Endodermal cell (in vitro differentiated cells): ENCODE measurements around the gene OR6B3. TPM values are rescaled to one million over a fixed set of nuclear protein-coding genes. Genes with fewer than 3 reads are reported as not detected.

Experiments used
- DNase-seq: peaks from one replicate; pipeline ENCODE4 v3.0.0-alpha.2; 2017
- H3K27ac ChIP-seq: 2 replicates; pipeline ENCODE4 v1.5.1; 2013; ENCODE audit warnings: mild to moderate bottlenecking, low read depth, low read length, moderate library complexity
- H3K27me3 ChIP-seq: 2 replicates; pipeline ENCODE4 v1.6.1; 2013; ENCODE audit warnings: mild to moderate bottlenecking, low read length, moderate library complexity; ENCODE audit not compliant: insufficient read depth, control insufficient read depth, poor library complexity, severe bottlenecking
- H3K36me3 ChIP-seq: 2 replicates; pipeline ENCODE4 v1.7.0; 2013; ENCODE audit warnings: mild to moderate bottlenecking, low read length, moderate library complexity; ENCODE audit not compliant: control insufficient read depth, insufficient read depth
- H3K4me1 ChIP-seq: one replicate; pipeline ENCODE4 v1.7.0; 2013; ENCODE audit warnings: low read length; ENCODE audit not compliant: control insufficient read depth, insufficient read depth
- H3K4me3 ChIP-seq: 2 replicates; pipeline ENCODE4 v1.5.1; 2013; ENCODE audit warnings: mild to moderate bottlenecking, low read length, moderate library complexity
- H3K9ac ChIP-seq: 2 replicates; pipeline ENCODE4 v1.6.1; 2013; ENCODE audit warnings: mild to moderate bottlenecking, low read length, moderate library complexity; ENCODE audit not compliant: poor library complexity, severe bottlenecking; ENCODE audit errors: extremely low read depth
- H3K9me3 ChIP-seq: 2 replicates; pipeline ENCODE4 v1.6.1; 2013; ENCODE audit warnings: mild to moderate bottlenecking, low read length, moderate library complexity; ENCODE audit not compliant: control insufficient read depth
- H3K27ac Mint-ChIP-seq: 2 replicates; pipeline ENCODE4 v1.8.0; 2020; ENCODE audit warnings: mixed read lengths
- H3K27me3 Mint-ChIP-seq: 2 replicates; pipeline ENCODE4 v1.8.0; 2021; ENCODE audit warnings: mild to moderate bottlenecking, mixed read lengths; ENCODE audit not compliant: insufficient read depth
- H3K36me3 Mint-ChIP-seq: 2 replicates; pipeline ENCODE4 v1.8.0; 2020; ENCODE audit warnings: low read depth, mixed read lengths
- H3K4me1 Mint-ChIP-seq: 2 replicates; pipeline ENCODE4 v1.8.0; 2020; ENCODE audit warnings: mixed read lengths
- H3K4me3 Mint-ChIP-seq: 2 replicates; pipeline ENCODE4 v1.8.0; 2020; ENCODE audit warnings: mild to moderate bottlenecking, moderate library complexity, mixed read lengths
- H3K9me3 Mint-ChIP-seq: 2 replicates; pipeline ENCODE4 v1.8.0; 2020; ENCODE audit warnings: mild to moderate bottlenecking, mixed read lengths
- WGBS, 2 experiments: methylation state at CpG; one replicate each; pipeline versions ENCODE4 v1.1.5 to v1.1.7; 2013; ENCODE audit warnings: missing lambda C conversion rate in 2 of 2, mixed read lengths in 1 of 2; ENCODE audit not compliant: insufficient coverage in 1 of 2, insufficient read length in 1 of 2; 5-methylcytosine and 5-hydroxymethylcytosine counted together
- total RNA-seq, 2 donors: library from RNA; stranded (reverse); fragmentation: NEBNext Ultra II Directional in 1 of 2; extraction: Animal tissue kit (Norgen Biotek cat#: 25700) in 1 of 2; gene quantifications; 2 replicates in 1 of 2; 3 replicates in 1 of 2; pipeline ENCODE4 v1.2.1, GENCODE V29; 2021
- TF ChIP-seq, protein P1 (sequence below): fragments of 200-600 bp; sonication (generic); conservative IDR thresholded peaks from 2 replicates; pipeline ENCODE4 v1.5.0; 2021; ENCODE audit warnings: antibody characterized with exemption, mild to moderate bottlenecking

The OR6B3 gene
- total RNA-seq, 2 donors from 2014 or later, result not detected

DNA sequence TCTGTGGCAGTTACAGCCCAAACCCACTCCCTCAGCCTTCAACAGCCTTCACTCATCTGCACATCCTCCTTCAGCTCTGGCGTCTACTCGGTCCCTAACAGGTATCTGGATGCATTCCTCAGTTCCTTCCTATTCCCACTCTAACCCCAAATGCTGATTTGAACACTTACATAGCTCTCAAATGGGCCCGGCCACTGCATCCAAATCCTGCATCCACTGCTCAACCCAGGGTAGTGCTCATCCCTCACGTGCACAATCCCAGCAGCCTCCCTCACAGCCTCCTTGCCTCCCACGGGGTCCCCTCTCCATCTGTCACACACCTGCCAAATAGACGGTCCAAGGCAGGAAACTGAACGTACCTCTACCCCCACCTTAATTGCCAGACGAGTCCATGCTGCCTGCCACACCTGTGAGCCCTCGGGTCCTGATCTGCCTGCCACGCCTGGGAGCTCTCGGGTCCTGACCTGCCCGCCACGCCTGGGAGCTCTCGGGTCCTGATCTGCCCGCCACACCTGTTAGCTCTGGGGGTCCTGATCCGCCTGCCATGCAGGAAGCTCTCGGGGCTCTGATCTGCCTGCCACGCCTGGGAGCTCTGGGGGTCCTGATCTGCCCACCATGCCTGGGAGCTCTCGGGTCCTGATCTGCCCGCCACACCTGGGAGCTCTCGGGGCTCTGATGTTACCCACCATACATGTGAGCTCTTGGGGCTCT is 9.9 kb downstream of the OR6B3 start:
- no peak for DNase-seq
- Mint-ChIP-seq H3K4me3 (no peak overlapping the region), H3K27ac (no peak overlapping the region), H3K36me3 (no peaks in the 10 kb centered on the region), H3K4me1 (no peaks in the 10 kb centered on the region), H3K27me3 (peaks cover 18% of the 10 kb centered on the region), H3K9me3 (no peaks in the 10 kb centered on the region)
- Histone ChIP-seq H3K9me3 (no peaks in the 10 kb centered on the region), H3K4me1 (no peaks in the 10 kb centered on the region), H3K9ac (no peak overlapping the region), H3K36me3 (no peaks in the 10 kb centered on the region), H3K27me3 (peaks cover 32% of the 10 kb centered on the region), H3K4me3 (no peak overlapping the region), H3K27ac (no peak overlapping the region)
- 83 to 90% methylated on average over 9 to 21 of the region's 21 CpGs for WGBS, 2 experiments
- TF ChIP-seq, protein P1, sequence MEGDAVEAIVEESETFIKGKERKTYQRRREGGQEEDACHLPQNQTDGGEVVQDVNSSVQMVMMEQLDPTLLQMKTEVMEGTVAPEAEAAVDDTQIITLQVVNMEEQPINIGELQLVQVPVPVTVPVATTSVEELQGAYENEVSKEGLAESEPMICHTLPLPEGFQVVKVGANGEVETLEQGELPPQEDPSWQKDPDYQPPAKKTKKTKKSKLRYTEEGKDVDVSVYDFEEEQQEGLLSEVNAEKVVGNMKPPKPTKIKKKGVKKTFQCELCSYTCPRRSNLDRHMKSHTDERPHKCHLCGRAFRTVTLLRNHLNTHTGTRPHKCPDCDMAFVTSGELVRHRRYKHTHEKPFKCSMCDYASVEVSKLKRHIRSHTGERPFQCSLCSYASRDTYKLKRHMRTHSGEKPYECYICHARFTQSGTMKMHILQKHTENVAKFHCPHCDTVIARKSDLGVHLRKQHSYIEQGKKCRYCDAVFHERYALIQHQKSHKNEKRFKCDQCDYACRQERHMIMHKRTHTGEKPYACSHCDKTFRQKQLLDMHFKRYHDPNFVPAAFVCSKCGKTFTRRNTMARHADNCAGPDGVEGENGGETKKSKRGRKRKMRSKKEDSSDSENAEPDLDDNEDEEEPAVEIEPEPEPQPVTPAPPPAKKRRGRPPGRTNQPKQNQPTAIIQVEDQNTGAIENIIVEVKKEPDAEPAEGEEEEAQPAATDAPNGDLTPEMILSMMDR, result no peak

GRCh38 chr2:240042740-240043139 is 10.6 kb downstream of the OR6B3 start:
- peaks cover 34% of the 10 kb centered on the region for H3K27me3 ChIP-seq
- H3K9ac ChIP-seq, result no peak overlapping the region
- no peaks in the 10 kb centered on the region for H3K4me1 ChIP-seq
- no peak for DNase-seq
- Mint-ChIP-seq H3K27ac (no peak overlapping the region), H3K4me1 (no peaks in the 10 kb centered on the region), H3K4me3 (no peak overlapping the region), H3K9me3 (no peaks in the 10 kb centered on the region), H3K27me3 (peaks cover 15% of the 10 kb centered on the region), H3K36me3 (no peaks in the 10 kb centered on the region)
- 87 to 90% methylated on average over 8 to 11 of the region's 11 CpGs for WGBS, 2 experiments
- H3K9me3 ChIP-seq, result no peaks in the 10 kb centered on the region
- H3K27ac ChIP-seq, result no peak overlapping the region
- TF ChIP-seq, protein P1, result no peak
- no peak overlapping the region for H3K4me3 ChIP-seq
- H3K36me3 ChIP-seq, result no peaks in the 10 kb centered on the region

DNA sequence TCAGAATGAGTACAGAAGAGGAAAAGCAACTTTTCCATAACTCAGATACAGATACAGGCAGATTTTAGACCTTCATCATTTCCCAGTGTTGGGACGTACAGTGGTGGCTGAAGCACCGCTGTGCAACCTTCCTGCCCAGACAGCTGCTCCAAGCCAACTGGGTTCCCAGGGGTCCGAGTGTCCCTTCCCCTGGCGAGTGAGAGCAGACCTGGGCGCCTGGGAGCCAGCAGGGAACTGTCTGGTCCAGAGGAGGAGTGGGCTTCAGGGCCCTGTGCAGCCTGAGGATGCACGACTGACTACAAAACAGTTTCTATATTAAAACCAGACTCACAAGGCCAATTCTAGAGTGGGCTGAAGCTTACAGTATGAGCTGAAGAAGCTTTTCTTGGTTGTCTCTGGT is 12.0 kb downstream of the OR6B3 start:
- H3K27me3 ChIP-seq, result peaks cover 48% of the 10 kb centered on the region
- H3K36me3 ChIP-seq, result no peaks in the 10 kb centered on the region
- Mint-ChIP-seq H3K27ac (no peak overlapping the region), H3K4me1 (no peaks in the 10 kb centered on the region), H3K27me3 (peaks cover 27% of the 10 kb centered on the region), H3K9me3 (no peaks in the 10 kb centered on the region), H3K4me3 (no peak overlapping the region), H3K36me3 (no peaks in the 10 kb centered on the region)
- 81 to 100% methylated on average over 3 to 6 of the region's 6 CpGs for WGBS, 2 experiments
- TF ChIP-seq, protein P1, result no peak
- H3K9me3 ChIP-seq, result no peaks in the 10 kb centered on the region
- H3K27ac ChIP-seq, result no peak overlapping the region
- no peaks in the 10 kb centered on the region for H3K4me1 ChIP-seq
- no peak for DNase-seq
- no peak overlapping the region for H3K9ac ChIP-seq
- H3K4me3 ChIP-seq, result no peak overlapping the region
